DMS114 treated with DMSO at 0.1 percent for 48 hours (cell line): Measurements from ENCODE around the gene ZNF525.
"Not testable (repeated sequence)": the region's sequence is repeated elsewhere in the genome, so short reads cannot be mapped to it uniquely, and the experiment has no call there.

Experiments used
- DNase-seq: peaks from one replicate; lab custom pipeline; 2025; ENCODE audit not compliant: unreplicated experiment; lab: John Stamatoyannopoulos, UW

Gene ZNF525

GRCh38 chr19:53365134-53365898 is at the start of gene ZNF525:
Gene ZNF525, plus strand, starts transcription at chr19:53365705. Its CDS starts 6,577 bp downstream, at chr19:53372282.
- DNase-seq: peak; percentile 74

- no peak for DNase-seq
These were observed 36.5 kb upstream of the ZNF525 start for GRCh38 chr19:53328967-53329366.

- DNase-seq: no peak
These were observed 33.0 kb upstream of the ZNF525 start for GRCh38 chr19:53332484-53332883.

GRCh38 chr19:53333066-53333462 is 32.4 kb upstream of the ZNF525 start:
- DNase-seq: no peak

GRCh38 chr19:53333463-53334449 is 31.7 kb upstream of the ZNF525 start, which contains the start of gene ZNF845:
Gene ZNF845, plus strand, starts transcription at chr19:53333749. Its CDS starts 7,559 bp downstream, at chr19:53341308.
- peak; percentile 80 for DNase-seq

- not testable (repeated sequence) for DNase-seq
These were observed 21.1 kb upstream of the ZNF525 start for GRCh38 chr19:53344403-53344802.

GRCh38 chr19:53355739-53356138 is 9.8 kb upstream of the ZNF525 start:
- no peak for DNase-seq

GRCh38 chr19:53357821-53358581 is 7.5 kb upstream of the ZNF525 start:
- DNase-seq: no peak

- not testable (repeated sequence) for DNase-seq
These were observed 5.4 kb upstream of the ZNF525 start for GRCh38 chr19:53360056-53360455.

- peak; percentile 48 for DNase-seq
These were observed 491 bp downstream of the ZNF525 start for GRCh38 chr19:53365899-53366493.

- no peak for DNase-seq
These were observed 6.7 kb downstream of the ZNF525 start for GRCh38 chr19:53372196-53372595.

GRCh38 chr19:53374288-53374687 is 8.8 kb downstream of the ZNF525 start:
- no peak for DNase-seq

- no peak for DNase-seq
These were observed 9.2 kb downstream of the ZNF525 start for GRCh38 chr19:53374743-53375142.

- DNase-seq: no peak
These were observed 15.9 kb downstream of the ZNF525 start for GRCh38 chr19:53381376-53381775.

GRCh38 chr19:53388168-53388567 is 22.7 kb downstream of the ZNF525 start:
- DNase-seq: no peak

- DNase-seq: no peak
These were observed 23.4 kb downstream of the ZNF525 start for GRCh38 chr19:53388904-53389303.

GRCh38 chr19:53389571-53389970 is 24.1 kb downstream of the ZNF525 start:
- no peak for DNase-seq

- no peak for DNase-seq
These were observed 24.5 kb downstream of the ZNF525 start for GRCh38 chr19:53389978-53390377.

- no peak for DNase-seq
These were observed 29.0 kb downstream of the ZNF525 start for GRCh38 chr19:53394522-53394973.
